Measurements from ENCODE around the gene MBNL2.

MBNL2 gene

DNA sequence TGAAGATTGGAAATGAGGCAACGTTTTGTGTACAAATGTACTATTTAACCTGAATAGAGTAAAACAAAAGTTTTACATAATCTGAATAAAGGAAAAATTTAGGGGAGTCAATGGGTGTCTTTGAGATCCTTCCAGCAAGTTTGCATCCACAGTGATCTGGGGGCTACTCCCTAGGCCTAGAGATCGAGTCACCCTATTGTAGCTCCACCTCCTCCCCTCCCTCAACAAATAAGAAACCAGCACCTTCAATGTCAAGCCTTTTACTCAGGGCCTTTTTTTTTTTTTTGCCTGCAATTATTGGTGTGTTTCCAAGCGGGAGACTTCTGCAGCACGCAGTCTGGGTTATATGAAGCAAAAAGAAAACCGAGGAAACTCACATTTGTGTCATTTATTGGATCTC, 195.6 kb downstream of the MBNL2 start:
- no peak for DNase-seq (ENCODE audit: low read depth, low spot score)

DNA sequence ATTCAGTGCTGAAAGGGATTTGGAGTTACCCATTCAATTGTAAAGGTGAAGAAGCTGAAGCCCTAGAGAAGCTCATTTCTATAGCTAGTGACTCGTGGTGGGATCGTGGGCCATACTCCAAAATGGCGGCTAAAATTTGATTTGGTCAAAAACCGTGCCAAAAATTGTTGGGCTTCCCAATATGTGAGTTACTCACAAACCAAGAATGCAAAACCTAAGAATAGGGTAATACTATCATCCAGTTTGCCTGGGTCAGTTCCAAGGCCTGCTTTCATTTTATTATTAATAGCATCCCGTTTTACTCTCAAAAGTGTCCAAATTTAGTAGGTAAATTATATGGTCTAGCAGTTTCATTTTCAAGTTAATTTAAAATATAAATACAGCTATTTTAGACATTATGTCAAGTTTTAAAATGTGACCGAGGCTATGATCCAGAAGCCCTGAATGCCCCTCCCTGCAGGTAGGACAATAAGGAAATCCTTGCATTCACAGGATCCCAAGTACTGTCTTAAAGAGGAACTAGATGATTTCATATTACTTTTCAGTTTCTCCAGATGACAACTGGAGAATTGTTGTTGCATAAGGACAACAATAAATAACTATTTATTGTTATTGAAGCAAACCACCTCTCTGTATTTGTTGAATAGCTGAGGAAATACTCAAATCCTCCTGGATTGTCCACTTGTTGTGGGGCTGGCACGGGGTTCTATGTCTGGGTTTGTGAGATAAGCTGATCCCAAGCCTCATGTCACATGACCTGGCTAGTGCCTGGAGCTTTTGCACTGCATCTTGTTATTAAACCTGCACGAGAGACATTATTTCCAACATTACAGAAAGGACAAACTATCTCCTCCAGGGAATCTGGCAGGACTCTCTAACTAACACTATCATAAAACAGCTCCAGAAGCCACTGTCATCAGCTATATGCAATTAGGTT, 200.3 kb downstream of the MBNL2 start:
- DNase-seq (ENCODE audit: low read depth, low spot score): no peak

DNA sequence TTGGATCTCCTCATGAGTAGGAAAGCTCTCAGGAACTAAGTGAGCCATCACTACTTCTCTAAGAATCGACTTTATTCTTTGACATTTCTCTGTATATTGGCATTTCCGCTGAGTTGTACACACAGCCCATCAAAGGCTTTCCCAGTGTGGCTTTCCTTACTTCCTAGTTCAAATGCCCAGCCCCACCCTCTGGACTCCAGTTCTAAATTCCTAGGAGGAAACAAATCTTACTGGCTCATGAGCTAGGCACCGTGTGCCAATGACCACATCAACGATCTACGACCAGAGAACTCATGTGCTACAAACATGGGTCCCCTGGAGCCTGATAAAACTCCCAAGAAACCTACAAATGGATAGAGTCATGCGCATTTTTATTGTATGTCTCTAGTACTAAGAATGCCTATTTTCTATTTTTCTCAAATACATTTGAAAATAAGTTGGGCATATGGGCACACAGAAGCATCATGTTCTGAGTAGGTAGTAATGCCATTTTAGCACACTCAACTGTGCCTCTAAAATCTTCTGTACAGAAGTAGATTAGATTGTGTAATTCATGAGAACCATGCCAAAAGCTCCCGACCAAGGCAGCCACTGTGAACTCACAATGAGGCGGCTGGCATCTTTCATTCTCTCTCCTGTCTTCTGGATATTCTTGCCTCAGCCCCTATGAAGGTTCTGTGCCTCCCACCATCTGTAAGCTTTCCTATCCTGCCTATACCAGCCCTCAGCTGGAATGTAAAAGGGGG, 201.3 kb downstream of the MBNL2 start:
- DNase-seq (ENCODE audit: low read depth, low spot score): no peak

DNA sequence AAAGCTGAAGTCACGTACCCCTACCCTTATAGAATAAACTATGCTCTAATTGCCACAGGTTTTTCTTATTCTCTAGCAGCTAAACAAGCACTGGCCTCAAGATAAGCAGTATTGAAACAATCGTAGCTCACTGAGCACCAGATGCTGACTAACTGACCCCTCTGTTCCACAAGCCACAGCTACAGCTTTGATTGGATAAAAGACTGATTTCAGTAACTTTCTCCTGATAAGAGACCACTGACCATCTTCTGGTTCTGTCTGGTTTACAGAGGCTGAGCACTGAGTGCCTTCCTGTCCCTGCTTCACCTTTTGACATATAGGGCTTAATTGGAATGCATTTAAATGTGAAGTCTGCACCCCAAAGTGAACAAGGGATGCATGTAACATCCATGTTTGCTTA, 203.5 kb downstream of the MBNL2 start:
- DNase-seq (ENCODE audit: low read depth, low spot score): no peak

GRCh38 chr13:97426695-97427094, 204.6 kb downstream of the MBNL2 start:
- DNase-seq (ENCODE audit: low read depth, low spot score): no peak

- DNase-seq (ENCODE audit: low read depth, low spot score): no peak
Measured at GRCh38 chr13:97429681-97430081, 207.5 kb downstream of the MBNL2 start.

DNA sequence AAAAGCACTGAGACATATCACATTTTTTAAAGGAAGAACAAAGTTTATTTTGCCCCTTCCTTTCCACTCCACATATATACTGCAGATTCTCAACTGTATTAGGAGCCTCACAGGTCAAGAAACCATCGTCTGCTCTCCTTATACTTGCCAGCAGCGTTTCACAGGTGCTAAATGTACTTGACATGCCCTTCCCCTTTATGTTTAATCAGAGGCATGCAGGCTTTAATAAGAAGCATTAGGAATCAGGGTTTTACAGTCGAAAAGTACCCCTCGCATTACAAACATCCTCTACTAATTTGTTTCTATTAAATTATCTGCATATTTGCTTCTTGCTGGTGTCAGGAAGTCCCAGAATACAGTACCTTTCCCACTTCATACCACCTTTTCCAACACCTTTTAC, 208.2 kb downstream of the MBNL2 start:
- DNase-seq (ENCODE audit: low read depth, low spot score): no peak

DNA sequence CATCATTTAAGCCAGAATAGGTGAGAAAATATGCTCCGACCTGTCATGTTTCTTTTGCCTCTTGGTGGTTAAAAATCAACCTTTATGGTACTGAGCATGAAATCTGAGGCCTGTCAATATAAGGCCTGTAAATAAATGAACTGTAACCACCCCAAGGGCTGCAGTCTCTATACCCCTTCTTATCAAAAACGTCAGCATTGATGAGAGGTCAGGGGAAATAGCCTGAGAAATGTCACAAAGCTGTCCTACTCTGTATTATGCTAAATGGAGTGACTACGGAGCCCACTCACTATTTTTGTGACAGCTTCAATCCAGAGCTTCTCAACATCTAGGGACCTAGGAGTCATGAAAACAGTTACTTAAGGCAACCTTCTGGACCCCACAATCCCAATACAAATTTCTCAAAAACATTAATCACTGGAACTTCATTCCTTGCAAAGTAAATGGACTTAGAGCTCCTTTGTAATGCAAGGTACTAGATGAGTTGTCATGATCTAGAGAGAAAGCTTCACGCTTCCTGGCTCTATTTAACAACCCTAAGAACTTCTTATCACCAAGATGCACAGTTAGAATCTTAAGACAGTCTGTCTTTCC, 209.1 kb downstream of the MBNL2 start:
- no peak for DNase-seq (ENCODE audit: low read depth, low spot score)

GRCh38 chr13:97432232-97432916, 210.2 kb downstream of the MBNL2 start:
- no peak for DNase-seq (ENCODE audit: low read depth, low spot score)

GRCh38 chr13:97432917-97433726, 211.0 kb downstream of the MBNL2 start:
- peak; percentile 95 for DNase-seq (ENCODE audit: low read depth, low spot score)

DNA sequence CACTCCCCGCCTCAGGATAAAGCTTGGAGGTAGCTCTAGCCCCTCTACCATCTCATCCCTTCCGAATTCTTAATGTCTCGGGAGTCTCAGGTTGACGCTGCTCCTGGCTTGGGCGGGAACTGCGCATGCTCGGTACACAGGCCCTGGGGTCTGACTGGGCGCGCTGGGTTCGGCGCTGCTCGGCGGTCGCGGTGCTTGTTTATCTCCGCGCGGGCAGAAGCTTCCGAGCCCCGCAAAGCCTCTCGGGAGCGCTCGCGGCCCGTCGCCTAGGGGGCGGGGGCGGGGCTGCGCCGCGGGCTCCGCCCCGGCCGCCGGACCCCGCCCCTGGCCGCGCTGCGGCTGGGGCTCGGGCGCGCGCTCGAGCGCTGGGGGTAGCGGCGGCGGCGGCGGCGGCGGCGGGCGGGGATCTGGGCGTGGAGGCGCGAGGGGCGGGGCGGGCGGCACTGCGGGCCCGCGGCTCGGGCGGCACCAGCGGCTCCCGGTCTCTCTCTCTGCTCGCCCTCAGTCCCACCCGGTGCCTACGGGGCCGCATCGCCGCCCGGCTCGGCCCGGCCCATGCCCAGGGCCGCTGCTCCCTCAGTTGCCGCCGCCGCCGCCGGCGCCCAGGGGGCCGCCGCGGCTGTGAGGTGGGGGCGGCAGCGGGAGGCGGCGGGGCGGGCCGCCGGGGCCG, 211.7 kb downstream of the MBNL2 start, which contains the start of gene RAP2A:
Gene RAP2A (plus strand): TSS at position 443 of the 670 bp plus-strand sequence. CDS start 302 bp downstream, outside the sequence.
- peak; percentile 78 for DNase-seq (ENCODE audit: low read depth, low spot score)

GRCh38 chr13:97434397-97435201, 212.5 kb downstream of the MBNL2 start:
- DNase-seq (ENCODE audit: low read depth, low spot score): peak; percentile 6

DNA sequence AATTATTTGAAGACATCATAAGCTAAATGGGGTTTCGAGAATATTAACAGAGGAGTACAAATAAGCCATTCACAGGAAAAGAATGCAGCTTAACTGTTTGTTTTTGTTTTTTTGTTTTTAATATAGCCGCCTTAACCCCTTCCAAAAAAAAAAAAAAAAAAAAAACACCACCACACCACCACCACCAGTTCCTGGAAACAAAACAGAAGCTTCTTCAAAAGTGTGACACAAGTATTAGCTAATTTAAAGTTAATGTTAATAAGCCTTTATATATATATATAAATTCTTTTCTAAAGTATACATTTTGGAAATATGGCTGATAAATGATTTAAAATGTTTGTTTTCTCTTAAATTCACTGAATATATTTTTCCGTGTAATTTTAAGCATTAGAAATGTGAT, 213.2 kb downstream of the MBNL2 start:
- no peak for DNase-seq (ENCODE audit: low read depth, low spot score)

DNA sequence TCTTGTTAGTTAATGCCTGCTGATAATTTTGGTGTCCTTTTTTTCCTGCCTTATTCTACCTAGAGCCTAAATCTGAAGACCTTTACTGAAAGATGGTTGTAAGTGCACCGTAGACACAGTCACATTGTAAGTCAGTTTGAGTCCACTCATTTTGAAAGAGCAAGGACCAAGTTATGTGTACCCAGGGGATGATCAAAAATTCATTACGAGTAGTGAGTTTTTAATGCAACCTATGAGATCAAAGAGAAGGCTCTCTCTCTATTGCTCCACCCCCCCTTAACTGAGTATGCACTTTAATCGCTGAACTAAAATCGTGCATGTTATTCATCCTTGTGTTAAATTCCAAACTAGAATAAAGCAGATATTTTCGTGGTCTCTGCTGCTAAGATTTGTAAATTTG, 213.7 kb downstream of the MBNL2 start:
- DNase-seq (ENCODE audit: low read depth, low spot score): no peak

GRCh38 chr13:97436845-97437244, 214.7 kb downstream of the MBNL2 start:
- no peak for DNase-seq (ENCODE audit: low read depth, low spot score)

GRCh38 chr13:97437729-97438128, 215.6 kb downstream of the MBNL2 start:
- DNase-seq (ENCODE audit: low read depth, low spot score): no peak

GRCh38 chr13:97438856-97439595, 216.9 kb downstream of the MBNL2 start:
- DNase-seq (ENCODE audit: low read depth, low spot score): no peak

- no peak for DNase-seq (ENCODE audit: low read depth, low spot score)
Measured at GRCh38 chr13:97440598-97441170, 218.6 kb downstream of the MBNL2 start.

All from activated CD4-positive, CD25-positive, alpha-beta regulatory T cell treated with anti-CD3 and anti-CD28 coated beads, Interleukin-2, amount 50 U/mL, for 16 hours (primary cell).